SK-N-SH (cell line): ENCODE results near the gene POM121L12.

Experiments
- EP300 ChIP-seq, 2 experiments: IDR thresholded peaks; 2 replicates each; pipeline versions ENCODE4 v1.4.0 to v1.6.1; 2012; ENCODE audit warnings: borderline replicate concordance in 1 of 2, low read depth in 1 of 2, low read length in 1 of 2
- EZH2phosphoT487 ChIP-seq: fragments of 200-600 bp; sonication (generic); IDR thresholded peaks from 2 replicates; pipeline ENCODE4 v1.6.1; 2017; ENCODE audit warnings: low read depth, mixed run types, mild to moderate bottlenecking, antibody characterized with exemption, moderate library complexity, borderline replicate concordance
- NFIC ChIP-seq: IDR thresholded peaks from 2 replicates; pipeline ENCODE4 v1.4.0; 2012; ENCODE audit warnings: borderline replicate concordance
- RAD21 ChIP-seq: IDR thresholded peaks from 2 replicates; pipeline ENCODE4 v1.6.1; 2012; ENCODE audit warnings: mild to moderate bottlenecking, low read length
- TF ChIP-seq, protein P1 (sequence below): fragments of 150-350 bp; IDR thresholded peaks from 2 replicates; pipeline ENCODE4 v1.6.1; 2016; ENCODE audit warnings: mild to moderate bottlenecking, low read depth, low read length

DNA sequence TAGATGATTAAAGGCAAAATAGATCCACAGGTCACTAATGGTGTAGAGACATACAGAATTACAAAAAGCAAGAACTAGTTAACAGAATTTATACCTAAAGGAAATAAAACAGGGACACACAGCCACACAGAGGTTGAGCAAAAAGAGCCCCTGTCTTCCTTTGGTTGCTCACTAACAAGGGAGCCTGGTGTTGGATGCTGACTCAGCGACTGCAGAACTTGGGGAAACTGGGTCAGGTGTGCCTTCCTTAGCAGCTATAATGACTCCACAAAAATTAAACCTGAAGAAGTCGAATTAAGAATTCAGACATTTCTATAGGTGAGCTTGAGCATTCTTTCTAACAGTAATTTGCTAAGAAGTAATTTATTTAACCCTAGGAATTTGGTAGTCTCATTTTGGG, 15.0 kb downstream of the POM121L12 start:
- TF ChIP-seq RAD21 (no peak), EZH2phosphoT487 (no peak), NFIC (no peak), EP300 (IDR thresholded peaks at IDR 0.05; ENCODE audit: borderline replicate concordance in 1 of 2, low read depth in 1 of 2, low read length in 1 of 2) (no peak)
- TF ChIP-seq, protein P1, sequence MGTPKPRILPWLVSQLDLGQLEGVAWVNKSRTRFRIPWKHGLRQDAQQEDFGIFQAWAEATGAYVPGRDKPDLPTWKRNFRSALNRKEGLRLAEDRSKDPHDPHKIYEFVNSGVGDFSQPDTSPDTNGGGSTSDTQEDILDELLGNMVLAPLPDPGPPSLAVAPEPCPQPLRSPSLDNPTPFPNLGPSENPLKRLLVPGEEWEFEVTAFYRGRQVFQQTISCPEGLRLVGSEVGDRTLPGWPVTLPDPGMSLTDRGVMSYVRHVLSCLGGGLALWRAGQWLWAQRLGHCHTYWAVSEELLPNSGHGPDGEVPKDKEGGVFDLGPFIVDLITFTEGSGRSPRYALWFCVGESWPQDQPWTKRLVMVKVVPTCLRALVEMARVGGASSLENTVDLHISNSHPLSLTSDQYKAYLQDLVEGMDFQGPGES: no peak
